Measurements from ENCODE around the gene SCAP. TPM values are rescaled to one million over a fixed set of nuclear protein-coding genes. Genes with fewer than 3 reads are reported as not detected.

Gene SCAP
- total RNA-seq, 2 experiments from 2014 or later = 65.5 to 69.2 TPM

- H3K27me3 Mint-ChIP-seq = no peaks in the 10 kb centered on the region
- H3K4me3 Mint-ChIP-seq = no peak overlapping the region
- no peaks in the 10 kb centered on the region for H3K9me3 Mint-ChIP-seq (ENCODE audit: low read depth)
- ATAC-seq (no peak), DNase-seq (no peak)
- peaks cover 14% of the 10 kb centered on the region for H3K36me3 Mint-ChIP-seq
- CTCF ChIA-PET = interaction anchor here (0.8 to 1.4 kb wide), 3 partner anchors 20 to 103 kb away, joined by 3 read pairs; no protein-coding TSS in a partner anchor
- no peaks in the 10 kb centered on the region for H3K4me1 Mint-ChIP-seq
- H3K27ac Mint-ChIP-seq = no peak overlapping the region
Observed at GRCh38 chr3:47413751-47414150, 62.0 kb downstream of the SCAP start.

- no peak for DNase-seq
- no peak for ATAC-seq
- CTCF ChIA-PET = interaction anchor here (0.8 to 1.8 kb wide), 4 partner anchors 8 to 104 kb away, joined by 3 to 8 read pairs (median 3); no protein-coding TSS in a partner anchor
- H3K36me3 Mint-ChIP-seq = peaks cover 14% of the 10 kb centered on the region
- no peaks in the 10 kb centered on the region for H3K4me1 Mint-ChIP-seq
- no peak overlapping the region for H3K27ac Mint-ChIP-seq
- no peak overlapping the region for H3K4me3 Mint-ChIP-seq
- no peaks in the 10 kb centered on the region for H3K27me3 Mint-ChIP-seq
- H3K9me3 Mint-ChIP-seq (ENCODE audit: low read depth) = no peaks in the 10 kb centered on the region
Observed at GRCh38 chr3:47412842-47413520, 62.8 kb downstream of the SCAP start.

DNA sequence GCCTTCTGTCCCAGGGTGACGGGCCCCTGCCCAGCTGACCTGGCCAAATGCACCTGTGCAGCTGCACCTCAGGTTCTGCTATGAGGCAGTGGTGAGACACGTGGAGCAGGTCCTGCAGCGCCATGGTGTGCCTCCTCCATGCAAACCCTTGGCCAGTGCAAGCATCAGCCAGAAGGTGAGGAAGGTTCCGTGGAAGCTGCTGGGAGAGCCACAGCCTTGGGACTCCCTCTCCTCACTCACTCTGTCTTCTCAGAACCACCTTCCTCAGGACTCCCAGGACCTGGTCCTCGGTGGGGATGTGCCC lies 63.3 kb downstream of the SCAP start:
- Mint-ChIP-seq H3K36me3 (peaks cover 16% of the 10 kb centered on the region), H3K9me3 (ENCODE audit: low read depth) (no peaks in the 10 kb centered on the region), H3K4me3 (no peak overlapping the region), H3K27ac (no peak overlapping the region), H3K4me1 (no peaks in the 10 kb centered on the region), H3K27me3 (no peaks in the 10 kb centered on the region)
- ATAC-seq (no peak), DNase-seq (no peak)
- CTCF ChIA-PET = interaction anchor here (1.4 to 1.8 kb wide), 2 partner anchors 9 to 18 kb away, joined by 3 to 8 read pairs; no protein-coding TSS in a partner anchor

- H3K27ac Mint-ChIP-seq = no peak overlapping the region
- no peak overlapping the region for H3K4me3 Mint-ChIP-seq
- CTCF ChIA-PET = interaction anchor here (1.8 kb wide), 1 partner anchor 9 kb away, joined by 8 read pairs; no protein-coding TSS in a partner anchor
- no peaks in the 10 kb centered on the region for H3K4me1 Mint-ChIP-seq
- ATAC-seq (no peak), DNase-seq (no peak)
- H3K9me3 Mint-ChIP-seq (ENCODE audit: low read depth) = no peaks in the 10 kb centered on the region
- H3K36me3 Mint-ChIP-seq = peaks cover 14% of the 10 kb centered on the region
- no peaks in the 10 kb centered on the region for H3K27me3 Mint-ChIP-seq
Observed at GRCh38 chr3:47411696-47412452, 63.9 kb downstream of the SCAP start.

GRCh38 chr3:47410801-47411646 lies 64.7 kb downstream of the SCAP start:
- H3K36me3 Mint-ChIP-seq = peaks cover 13% of the 10 kb centered on the region
- H3K4me1 Mint-ChIP-seq = peaks cover 4% of the 10 kb centered on the region
- no peak for DNase-seq
- no peak overlapping the region for H3K4me3 Mint-ChIP-seq
- CTCF ChIA-PET = no interaction called here
- no peaks in the 10 kb centered on the region for H3K9me3 Mint-ChIP-seq (ENCODE audit: low read depth)
- no peaks in the 10 kb centered on the region for H3K27me3 Mint-ChIP-seq
- H3K27ac Mint-ChIP-seq = no peak overlapping the region
- ATAC-seq = no peak

GRCh38 chr3:47410417-47410720 lies 65.4 kb downstream of the SCAP start:
- Mint-ChIP-seq H3K4me3 (no peak overlapping the region), H3K9me3 (ENCODE audit: low read depth) (no peaks in the 10 kb centered on the region), H3K4me1 (peaks cover 5% of the 10 kb centered on the region), H3K27ac (no peak overlapping the region), H3K36me3 (peaks cover 12% of the 10 kb centered on the region), H3K27me3 (no peaks in the 10 kb centered on the region)
- CTCF ChIA-PET = interaction anchor here (1.6 kb wide), 1 partner anchor 11 kb away, joined by 5 read pairs; no protein-coding TSS in a partner anchor
- DNase-seq = no peak
- ATAC-seq = no peak

DNA sequence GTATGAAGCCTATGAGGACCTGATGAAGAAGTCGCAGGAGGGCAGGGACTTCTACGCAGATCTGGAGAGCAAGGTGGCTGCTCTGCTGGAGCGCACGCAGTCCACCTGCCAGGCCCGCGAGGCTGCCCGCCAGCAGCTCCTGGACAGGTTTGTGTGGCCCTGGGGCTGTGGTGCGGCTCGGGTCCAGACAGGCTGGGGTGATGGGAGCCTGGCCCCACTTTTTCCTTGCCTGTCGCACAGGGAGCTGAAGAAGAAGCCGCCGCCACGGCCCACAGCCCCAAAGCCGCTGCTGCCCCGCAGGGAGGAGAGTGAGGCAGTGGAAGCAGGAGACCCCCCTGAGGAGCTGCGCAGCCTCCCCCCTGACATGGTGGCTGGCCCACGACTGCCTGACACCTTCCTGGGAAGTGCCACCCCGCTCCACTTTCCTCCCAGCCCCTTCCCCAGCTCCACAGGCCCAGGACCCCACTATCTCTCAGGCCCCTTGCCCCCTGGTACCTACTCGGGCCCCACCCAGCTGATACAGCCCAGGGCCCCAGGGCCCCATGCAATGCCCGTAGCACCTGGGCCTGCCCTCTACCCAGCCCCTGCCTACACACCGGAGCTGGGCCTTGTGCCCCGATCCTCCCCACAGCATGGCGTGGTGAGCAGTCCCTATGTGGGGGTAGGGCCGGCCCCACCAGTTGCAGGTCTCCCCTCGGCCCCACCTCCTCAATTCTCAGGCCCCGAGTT lies 65.9 kb downstream of the SCAP start:
- no peak for ATAC-seq
- CTCF ChIA-PET = interaction anchor here (1.6 kb wide), 1 partner anchor 11 kb away, joined by 5 read pairs; no protein-coding TSS in a partner anchor
- Mint-ChIP-seq H3K27me3 (no peaks in the 10 kb centered on the region), H3K4me1 (peaks cover 5% of the 10 kb centered on the region), H3K36me3 (peaks cover 11% of the 10 kb centered on the region), H3K27ac (no peak overlapping the region), H3K4me3 (no peak overlapping the region), H3K9me3 (ENCODE audit: low read depth) (no peaks in the 10 kb centered on the region)
- no peak for DNase-seq

GRCh38 chr3:47409284-47409683 lies 66.5 kb downstream of the SCAP start:
- H3K4me1 Mint-ChIP-seq = peaks cover 5% of the 10 kb centered on the region
- H3K4me3 Mint-ChIP-seq = no peak overlapping the region
- CTCF ChIA-PET = interaction anchor here (1.6 kb wide), 1 partner anchor 12 kb away, joined by 5 read pairs; no protein-coding TSS in a partner anchor
- peaks cover 11% of the 10 kb centered on the region for H3K36me3 Mint-ChIP-seq
- DNase-seq (no peak), ATAC-seq (no peak)
- H3K9me3 Mint-ChIP-seq (ENCODE audit: low read depth) = no peaks in the 10 kb centered on the region
- no peak overlapping the region for H3K27ac Mint-ChIP-seq
- H3K27me3 Mint-ChIP-seq = no peaks in the 10 kb centered on the region

GRCh38 chr3:47408839-47409229 lies 66.9 kb downstream of the SCAP start:
- no peak for ATAC-seq
- H3K27me3 Mint-ChIP-seq = no peaks in the 10 kb centered on the region
- H3K27ac Mint-ChIP-seq = no peak overlapping the region
- no peak for DNase-seq
- peaks cover 5% of the 10 kb centered on the region for H3K4me1 Mint-ChIP-seq
- H3K9me3 Mint-ChIP-seq (ENCODE audit: low read depth) = no peaks in the 10 kb centered on the region
- H3K36me3 Mint-ChIP-seq = peaks cover 11% of the 10 kb centered on the region
- CTCF ChIA-PET = interaction anchor here (1.6 kb wide), 1 partner anchor 12 kb away, joined by 5 read pairs; no protein-coding TSS in a partner anchor
- H3K4me3 Mint-ChIP-seq = no peak overlapping the region

GRCh38 chr3:47407896-47408838 lies 67.6 kb downstream of the SCAP start:
- Mint-ChIP-seq H3K4me1 (peaks cover 5% of the 10 kb centered on the region), H3K9me3 (ENCODE audit: low read depth) (no peaks in the 10 kb centered on the region), H3K27ac (no peak overlapping the region), H3K4me3 (no peak overlapping the region), H3K27me3 (no peaks in the 10 kb centered on the region), H3K36me3 (peaks cover 10% of the 10 kb centered on the region)
- ATAC-seq = no peak
- DNase-seq = no peak
- CTCF ChIA-PET = interaction anchor here (0.9 kb wide), 1 partner anchor 13 kb away, joined by 3 read pairs; no protein-coding TSS in a partner anchor

GRCh38 chr3:47407237-47407636 lies 68.5 kb downstream of the SCAP start:
- Mint-ChIP-seq H3K36me3 (peaks cover 7% of the 10 kb centered on the region), H3K27ac (no peak overlapping the region)
- ATAC-seq = no peak

GRCh38 chr3:47406762-47407149 lies 69.0 kb downstream of the SCAP start:
- H3K27me3 Mint-ChIP-seq = no peaks in the 10 kb centered on the region
- CTCF ChIA-PET = interaction anchor here (0.9 to 2.8 kb wide), 2 partner anchors 14 to 15 kb away, joined by 3 to 9 read pairs; no protein-coding TSS in a partner anchor
- no peak for ATAC-seq
- peaks cover 7% of the 10 kb centered on the region for H3K36me3 Mint-ChIP-seq
- H3K9me3 Mint-ChIP-seq (ENCODE audit: low read depth) = no peaks in the 10 kb centered on the region
- peaks cover 5% of the 10 kb centered on the region for H3K4me1 Mint-ChIP-seq
- no peak for DNase-seq
- no peak overlapping the region for H3K27ac Mint-ChIP-seq
- no peak overlapping the region for H3K4me3 Mint-ChIP-seq

More at GRCh38 chr3:47407237-47407636, 68.5 kb downstream of the SCAP start:
- H3K4me1 Mint-ChIP-seq = peaks cover 5% of the 10 kb centered on the region
- no peaks in the 10 kb centered on the region for H3K9me3 Mint-ChIP-seq (ENCODE audit: low read depth)
- CTCF ChIA-PET = interaction anchor here (0.9 kb wide), 1 partner anchor 14 kb away, joined by 3 read pairs; no protein-coding TSS in a partner anchor
- DNase-seq = no peak
- H3K4me3 Mint-ChIP-seq = no peak overlapping the region
- no peaks in the 10 kb centered on the region for H3K27me3 Mint-ChIP-seq

Measured in activated CD8-positive, alpha-beta memory T cell treated with anti-CD3 and anti-CD28 coated beads, Interleukin-2, amount 10 ng/mL, durations not matched to agents 7 days and 5 days (primary cell).